ENCODE results near the gene EMSY.

DNA sequence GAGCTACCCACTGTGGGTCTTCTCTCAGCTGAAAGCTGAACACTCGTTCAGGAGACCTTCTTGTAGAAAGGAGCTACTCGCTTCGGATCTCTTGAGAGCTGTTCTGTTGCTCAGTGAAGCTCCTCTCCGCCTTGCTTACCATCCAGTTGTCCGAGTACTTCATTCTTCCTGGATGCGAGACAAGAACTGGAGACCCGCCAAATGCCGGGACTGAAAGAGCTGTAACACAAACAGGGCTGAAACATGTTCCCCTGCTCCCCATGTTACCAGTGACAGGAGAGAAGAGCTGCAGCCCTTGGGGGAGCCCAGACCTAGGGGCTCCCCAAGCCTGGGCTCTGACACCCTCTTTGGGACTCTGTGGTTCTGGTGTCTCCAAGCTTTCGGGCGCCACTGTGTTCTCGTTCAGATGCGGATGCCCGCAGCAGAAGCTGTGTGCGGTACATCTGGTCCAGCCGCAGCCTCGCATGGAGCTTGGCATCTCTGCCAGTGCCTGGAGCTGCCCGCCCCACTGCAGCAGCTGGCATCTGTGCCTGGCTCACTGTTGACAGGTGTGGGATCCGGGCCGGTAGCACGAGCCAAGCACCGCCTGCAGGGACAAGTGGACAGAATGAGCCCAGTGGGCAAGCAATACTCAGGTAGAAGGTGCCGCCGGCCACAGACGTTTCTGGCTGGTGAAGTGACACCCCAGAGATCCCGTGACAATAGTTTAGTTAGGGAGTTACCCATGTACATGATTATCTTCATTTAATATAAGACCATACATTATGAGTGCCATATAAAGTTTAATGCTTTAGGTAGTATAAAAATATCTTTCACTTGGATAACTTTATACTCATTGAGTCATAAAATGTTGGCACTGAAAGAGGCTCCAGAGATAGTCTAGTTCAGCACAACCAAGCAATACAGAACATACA lies 49.1 kb downstream of the EMSY start:
- TF ChIP-seq, protein P1, sequence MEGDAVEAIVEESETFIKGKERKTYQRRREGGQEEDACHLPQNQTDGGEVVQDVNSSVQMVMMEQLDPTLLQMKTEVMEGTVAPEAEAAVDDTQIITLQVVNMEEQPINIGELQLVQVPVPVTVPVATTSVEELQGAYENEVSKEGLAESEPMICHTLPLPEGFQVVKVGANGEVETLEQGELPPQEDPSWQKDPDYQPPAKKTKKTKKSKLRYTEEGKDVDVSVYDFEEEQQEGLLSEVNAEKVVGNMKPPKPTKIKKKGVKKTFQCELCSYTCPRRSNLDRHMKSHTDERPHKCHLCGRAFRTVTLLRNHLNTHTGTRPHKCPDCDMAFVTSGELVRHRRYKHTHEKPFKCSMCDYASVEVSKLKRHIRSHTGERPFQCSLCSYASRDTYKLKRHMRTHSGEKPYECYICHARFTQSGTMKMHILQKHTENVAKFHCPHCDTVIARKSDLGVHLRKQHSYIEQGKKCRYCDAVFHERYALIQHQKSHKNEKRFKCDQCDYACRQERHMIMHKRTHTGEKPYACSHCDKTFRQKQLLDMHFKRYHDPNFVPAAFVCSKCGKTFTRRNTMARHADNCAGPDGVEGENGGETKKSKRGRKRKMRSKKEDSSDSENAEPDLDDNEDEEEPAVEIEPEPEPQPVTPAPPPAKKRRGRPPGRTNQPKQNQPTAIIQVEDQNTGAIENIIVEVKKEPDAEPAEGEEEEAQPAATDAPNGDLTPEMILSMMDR (IDR thresholded peaks at IDR 0.05), result no peak
- no peak for TF ChIP-seq EP300 (IDR thresholded peaks at IDR 0.05)

Data from sigmoid colon (tissue), 4 donors.